Fibroblast of the aortic adventitia (primary cell): ENCODE measurements around the gene RPS19. TPM values are rescaled to one million over a fixed set of nuclear protein-coding genes. Genes with fewer than 3 reads are reported as not detected.

ENCODE experiments used
- DNase-seq: peaks from one replicate; pipeline ENCODE4 v3.0.0-alpha.2; 2010; ENCODE audit warnings: low read depth
- H3K4me3 ChIP-seq: 2 replicates; pipeline ENCODE4 v1.5.1; 2011; ENCODE audit warnings: low read depth, mild to moderate bottlenecking, control low read depth, low read length, moderate library complexity
- total RNA-seq: library from RNA; depleted of rRNA; stranded (reverse); fragments of >200 nt; gene quantifications from 2 replicates; pipeline ENCODE4 v1.2.3, GENCODE V29; 2012; ENCODE audit warnings: low replicate concordance
- TF ChIP-seq, protein P1 (sequence below): IDR thresholded peaks from 2 replicates; pipeline ENCODE4 v1.5.1; 2011; ENCODE audit warnings: mild to moderate bottlenecking, low read length, control low read depth, inconsistent platforms; ENCODE audit not compliant: insufficient read depth

The RPS19 gene
- total RNA-seq, 1 donor = 1,080 TPM

DNA sequence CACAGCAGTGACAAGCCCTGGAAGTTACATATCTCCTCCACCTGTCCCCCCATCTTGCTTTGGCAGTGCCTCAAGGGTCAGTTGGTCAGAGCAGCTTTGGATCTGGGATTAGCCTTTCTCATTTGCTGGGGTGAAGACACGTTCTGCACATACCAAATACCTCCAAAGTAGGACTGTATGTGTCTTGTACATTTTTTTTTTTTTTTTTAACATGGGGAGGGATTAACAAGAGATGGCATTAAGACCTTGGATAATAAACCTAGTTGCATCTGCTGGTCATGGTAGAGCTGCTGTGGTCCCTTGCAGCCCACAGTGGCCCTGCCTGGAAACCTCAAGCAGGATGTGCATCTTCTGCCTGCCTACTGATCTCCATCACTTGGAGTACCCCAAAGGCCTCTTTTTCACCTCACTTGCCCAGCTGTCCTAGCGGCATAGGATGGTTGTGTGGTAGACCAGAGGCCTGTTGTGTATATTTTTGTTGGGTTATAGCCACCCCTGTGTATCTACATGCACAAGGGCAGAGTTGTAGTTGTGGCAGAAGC lies 2.5 kb downstream of the RPS19 start:
- no peak for DNase-seq
- TF ChIP-seq, protein P1, sequence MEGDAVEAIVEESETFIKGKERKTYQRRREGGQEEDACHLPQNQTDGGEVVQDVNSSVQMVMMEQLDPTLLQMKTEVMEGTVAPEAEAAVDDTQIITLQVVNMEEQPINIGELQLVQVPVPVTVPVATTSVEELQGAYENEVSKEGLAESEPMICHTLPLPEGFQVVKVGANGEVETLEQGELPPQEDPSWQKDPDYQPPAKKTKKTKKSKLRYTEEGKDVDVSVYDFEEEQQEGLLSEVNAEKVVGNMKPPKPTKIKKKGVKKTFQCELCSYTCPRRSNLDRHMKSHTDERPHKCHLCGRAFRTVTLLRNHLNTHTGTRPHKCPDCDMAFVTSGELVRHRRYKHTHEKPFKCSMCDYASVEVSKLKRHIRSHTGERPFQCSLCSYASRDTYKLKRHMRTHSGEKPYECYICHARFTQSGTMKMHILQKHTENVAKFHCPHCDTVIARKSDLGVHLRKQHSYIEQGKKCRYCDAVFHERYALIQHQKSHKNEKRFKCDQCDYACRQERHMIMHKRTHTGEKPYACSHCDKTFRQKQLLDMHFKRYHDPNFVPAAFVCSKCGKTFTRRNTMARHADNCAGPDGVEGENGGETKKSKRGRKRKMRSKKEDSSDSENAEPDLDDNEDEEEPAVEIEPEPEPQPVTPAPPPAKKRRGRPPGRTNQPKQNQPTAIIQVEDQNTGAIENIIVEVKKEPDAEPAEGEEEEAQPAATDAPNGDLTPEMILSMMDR = no peak
- H3K4me3 ChIP-seq = peak overlapping the region; percentile 98

- TF ChIP-seq, protein P1 = no peak
- no peak overlapping the region for H3K4me3 ChIP-seq
- DNase-seq = no peak
These were observed 3.3 kb downstream of the RPS19 start for GRCh38 chr19:41863209-41863931.

DNA sequence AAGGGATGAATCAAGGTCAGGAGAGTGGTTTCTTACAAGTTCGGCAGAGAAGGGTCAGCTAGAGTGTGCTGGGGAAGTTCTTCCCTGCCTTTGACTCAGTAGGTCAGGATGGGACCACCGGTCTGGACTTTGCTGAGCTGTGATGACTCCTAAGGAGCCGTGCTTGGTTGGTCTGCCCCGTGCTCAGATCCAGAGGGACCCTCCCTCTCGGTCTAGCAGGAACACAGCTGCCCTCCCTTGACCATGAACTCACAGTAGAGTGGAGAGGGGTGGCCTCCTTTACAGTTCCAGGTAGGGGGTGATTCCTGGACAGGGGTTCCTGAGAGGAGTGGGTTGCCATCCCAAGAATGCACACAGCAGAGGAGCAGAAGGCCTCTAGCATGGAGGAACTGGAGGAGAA lies 4.3 kb downstream of the RPS19 start:
- no peak for DNase-seq
- TF ChIP-seq, protein P1 = no peak
- H3K4me3 ChIP-seq = no peak overlapping the region

- DNase-seq = no peak
- no peak overlapping the region for H3K4me3 ChIP-seq
- TF ChIP-seq, protein P1 = no peak
These were observed 6.2 kb downstream of the RPS19 start for GRCh38 chr19:41866284-41866683.

DNA sequence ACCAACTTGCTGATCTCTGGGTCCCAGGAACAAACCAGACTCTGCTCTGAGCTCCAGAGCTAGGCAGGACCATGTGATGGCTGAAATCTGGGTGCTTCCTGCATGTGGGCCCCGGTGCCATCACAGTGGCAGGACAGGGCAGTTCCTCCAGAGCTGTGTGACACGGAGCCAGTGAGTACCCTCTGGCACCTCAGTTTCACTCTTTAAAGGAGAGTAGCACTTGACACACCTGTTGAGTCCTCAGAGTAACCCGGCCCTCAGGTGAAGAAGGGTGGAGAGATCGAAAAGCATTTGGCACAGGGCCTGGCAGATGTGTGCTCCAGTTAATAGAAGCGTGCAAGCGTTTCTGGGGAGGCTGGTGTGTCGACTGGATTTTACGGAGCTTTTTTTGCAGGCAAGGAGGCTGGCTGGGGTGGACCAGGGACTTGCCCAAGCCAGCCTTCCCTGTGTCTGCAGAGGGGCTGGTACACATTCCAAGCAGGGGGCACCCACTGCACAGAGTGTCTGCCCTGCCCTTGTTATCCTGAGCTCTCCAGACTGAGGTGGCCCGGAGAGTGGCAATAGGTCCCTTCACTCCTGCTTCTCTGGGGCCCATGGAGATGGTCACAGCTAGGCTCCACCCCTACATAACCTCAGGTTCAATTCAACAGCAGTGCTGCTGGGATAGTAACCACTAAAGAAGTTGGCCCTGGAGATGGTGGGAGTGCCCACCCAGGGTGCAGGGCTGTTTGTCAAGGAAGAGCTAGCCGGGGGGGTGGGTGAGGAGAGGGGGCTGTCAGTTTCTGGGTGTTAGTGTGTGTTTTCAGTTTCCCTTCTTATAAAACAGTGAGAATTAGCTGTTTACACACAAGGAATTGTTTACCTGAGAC lies 8.3 kb downstream of the RPS19 start:
- no peak overlapping the region for H3K4me3 ChIP-seq
- DNase-seq = no peak
- TF ChIP-seq, protein P1 = no peak

GRCh38 chr19:41868989-41869300 lies 8.9 kb downstream of the RPS19 start:
- TF ChIP-seq, protein P1 = no peak
- DNase-seq = no peak
- H3K4me3 ChIP-seq = no peak overlapping the region
